Activated CD4-positive, alpha-beta memory T cell treated with anti-CD3 and anti-CD28 coated beads, Interleukin-2, amount 10 ng/mL, durations not matched to agents 7 days and 5 days (primary cell): Measurements from ENCODE around the gene IPO9. TPM values are rescaled to one million over a fixed set of nuclear protein-coding genes. Genes with fewer than 3 reads are reported as not detected.

Source experiments
- CTCF ChIA-PET: fragments of 350-600 bp; sonication (Branson Sonifier 250); formaldehyde crosslinking; loops from one replicate; lab custom pipeline; 2021; ENCODE audit warnings: antibody characterized with exemption, inconsistent platforms; lab: Charles Lee
- POLR2A ChIA-PET: fragments of 350-600 bp; sonication (Branson Sonifier 250); formaldehyde crosslinking; loops from one replicate; lab custom pipeline; 2021; ENCODE audit warnings: antibody characterized with exemption; lab: Charles Lee
- DNase-seq: peaks from one replicate; pipeline ENCODE4 v3.0.0-alpha.2; 2020
- H3K27ac Mint-ChIP-seq: one replicate; pipeline ENCODE4 v1.8.0; 2021; ENCODE audit warnings: mild to moderate bottlenecking, mixed read lengths
- H3K27me3 Mint-ChIP-seq: one replicate; pipeline ENCODE4 v1.8.0; 2021; ENCODE audit warnings: mixed read lengths
- H3K36me3 Mint-ChIP-seq: one replicate; pipeline ENCODE4 v1.8.0; 2021; ENCODE audit warnings: low read depth, mixed read lengths
- H3K4me1 Mint-ChIP-seq: one replicate; pipeline ENCODE4 v1.8.0; 2021; ENCODE audit warnings: mixed read lengths
- H3K4me3 Mint-ChIP-seq: one replicate; pipeline ENCODE4 v1.8.0; 2021; ENCODE audit warnings: mild to moderate bottlenecking, mixed read lengths
- H3K9me3 Mint-ChIP-seq: one replicate; pipeline ENCODE4 v1.8.0; 2021; ENCODE audit warnings: mixed read lengths
- total RNA-seq, 2 experiments: library from RNA; stranded (reverse); gene quantifications; one replicate each; pipeline ENCODE4 v1.2.3, GENCODE V29; 2021

IPO9 gene
- total RNA-seq, 2 experiments from 2014 or later: 44.3 to 49.5 TPM

DNA sequence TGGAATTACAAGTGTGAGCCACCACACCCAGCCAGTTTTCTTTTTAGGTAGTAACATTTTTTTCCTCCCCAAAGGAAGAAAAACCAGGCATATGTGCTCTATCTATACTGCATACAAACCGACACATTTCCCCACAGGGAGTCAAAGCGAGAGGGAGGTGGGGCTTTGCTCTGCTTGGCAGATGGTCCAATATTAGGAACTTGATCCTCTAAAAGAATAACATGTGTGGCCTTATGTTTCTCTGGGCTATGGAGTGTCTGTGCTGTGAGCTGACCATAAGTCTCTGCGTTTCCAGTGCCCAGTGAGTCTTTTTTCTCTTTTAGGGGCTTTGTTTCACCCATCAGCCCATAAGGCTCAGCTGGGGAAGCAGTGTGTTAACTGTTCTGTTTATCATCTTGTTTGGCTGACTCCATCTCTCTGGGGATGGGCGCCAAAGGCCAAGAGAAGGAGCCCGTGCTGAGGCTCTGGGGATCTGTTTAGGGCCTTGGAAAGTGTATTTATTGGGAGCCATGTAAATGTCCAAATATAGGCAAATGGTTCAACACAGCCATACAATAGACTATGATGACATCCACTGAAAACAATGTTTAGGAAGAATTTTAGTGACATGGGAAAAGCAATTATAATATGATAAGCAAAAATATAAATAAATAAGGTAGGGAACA lies 97.2 kb downstream of the IPO9 start:
- Mint-ChIP-seq H3K9me3 (no peaks in the 10 kb centered on the region), H3K4me1 (no peaks in the 10 kb centered on the region), H3K27me3 (peaks cover 16% of the 10 kb centered on the region), H3K27ac (no peak overlapping the region), H3K4me3 (no peak overlapping the region), H3K36me3 (no peaks in the 10 kb centered on the region)
- POLR2A ChIA-PET: interaction anchor here (1.0 kb wide), 1 partner anchor 29 kb away, joined by 3 read pairs; the partner anchor contains the start of gene TIMM17A
- CTCF ChIA-PET: interaction anchor here (3.2 kb wide), 1 partner anchor 30 kb away, joined by 7 read pairs; no protein-coding TSS in a partner anchor
- no peak for DNase-seq

DNA sequence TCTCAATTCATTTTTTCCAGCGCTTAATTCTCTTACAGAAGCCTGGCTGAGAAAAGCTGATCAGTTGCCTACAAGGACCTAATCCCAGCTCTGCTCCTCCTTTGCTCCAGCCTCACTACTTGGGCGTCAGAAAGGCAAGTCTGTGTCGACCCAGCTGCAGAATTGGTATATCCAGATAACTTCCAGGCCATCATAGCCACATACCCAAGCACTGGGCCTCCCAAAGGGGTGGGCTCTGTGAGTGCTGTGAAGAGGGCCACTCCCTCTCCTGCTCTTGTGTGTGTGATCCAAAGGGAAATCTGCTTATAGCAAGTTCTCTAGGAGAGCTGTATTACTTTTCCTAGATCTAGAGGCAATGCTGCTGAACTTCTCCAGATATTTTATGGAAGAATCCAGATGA lies 99.3 kb downstream of the IPO9 start:
- Mint-ChIP-seq H3K27ac (no peak overlapping the region), H3K4me3 (no peak overlapping the region), H3K36me3 (no peaks in the 10 kb centered on the region), H3K27me3 (peaks cover 9% of the 10 kb centered on the region), H3K4me1 (no peaks in the 10 kb centered on the region), H3K9me3 (no peaks in the 10 kb centered on the region)
- DNase-seq: no peak
- ChIA-PET CTCF (no interaction called here), POLR2A (no interaction called here)

DNA sequence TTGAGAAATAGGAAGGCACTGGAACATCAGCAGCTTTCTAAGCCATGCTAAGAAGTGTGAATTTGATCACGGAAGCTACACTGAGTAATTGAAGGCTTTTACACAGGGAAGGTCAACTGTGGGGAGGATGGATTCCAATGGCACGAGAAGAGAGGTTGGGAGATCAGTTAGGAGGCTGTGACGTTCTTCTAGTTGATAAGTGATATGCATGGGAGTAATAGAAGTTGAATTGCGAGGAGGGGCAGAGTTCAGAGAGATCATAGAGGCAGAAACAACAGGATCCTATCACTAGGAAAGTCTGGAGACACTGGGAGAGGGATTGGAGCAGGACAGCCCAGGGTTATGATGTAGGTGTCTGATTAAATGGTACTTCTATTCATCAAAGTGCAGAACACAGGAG lies 101.2 kb downstream of the IPO9 start:
- Mint-ChIP-seq H3K36me3 (no peaks in the 10 kb centered on the region), H3K9me3 (no peaks in the 10 kb centered on the region), H3K4me3 (no peak overlapping the region), H3K4me1 (no peaks in the 10 kb centered on the region), H3K27ac (no peak overlapping the region), H3K27me3 (peaks cover 20% of the 10 kb centered on the region)
- CTCF ChIA-PET: interaction anchor here (2.1 kb wide), 1 partner anchor 34 kb away, joined by 5 read pairs; no protein-coding TSS in a partner anchor
- DNase-seq: no peak
- POLR2A ChIA-PET: no interaction called here

DNA sequence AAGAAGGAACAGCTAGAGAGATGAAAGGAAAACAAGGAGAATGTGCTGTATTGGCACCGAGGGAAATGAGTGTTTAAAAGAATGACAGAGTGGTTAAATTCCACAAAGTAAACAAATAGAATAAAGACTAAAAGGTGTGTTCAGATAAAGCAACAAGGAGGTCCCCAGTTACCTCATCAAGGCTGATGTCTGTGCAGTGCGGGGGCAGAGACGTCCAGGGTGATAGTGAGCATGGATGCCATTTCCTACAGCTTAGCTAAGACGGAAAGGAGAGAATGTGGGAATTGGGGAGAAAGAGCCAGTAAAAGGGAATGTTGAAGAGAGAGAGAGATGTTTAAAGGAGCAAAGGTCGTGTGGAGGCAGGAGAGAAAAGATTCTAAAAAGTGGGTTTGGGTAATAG lies 101.8 kb downstream of the IPO9 start:
- CTCF ChIA-PET: interaction anchor here (2.1 kb wide), 1 partner anchor 35 kb away, joined by 5 read pairs; no protein-coding TSS in a partner anchor
- Mint-ChIP-seq H3K9me3 (no peaks in the 10 kb centered on the region), H3K36me3 (no peaks in the 10 kb centered on the region), H3K4me1 (no peaks in the 10 kb centered on the region), H3K4me3 (no peak overlapping the region), H3K27ac (no peak overlapping the region), H3K27me3 (peaks cover 17% of the 10 kb centered on the region)
- no peak for DNase-seq
- POLR2A ChIA-PET: no interaction called here

Other genes starting within 250 kb of the IPO9 start
- gene SHISA4, start 59.7 kb downstream of the IPO9 start, total RNA-seq: under 1 TPM; 0.55 to 0.81 TPM
- not detected for gene LMOD1, start 117.4 kb downstream of the IPO9 start, total RNA-seq
- 10 to 100 TPM; 42.5 to 44.8 TPM for gene TIMM17A, start 126.3 kb downstream of the IPO9 start, total RNA-seq
- 10 to 100 TPM; 38.5 to 41.1 TPM for gene RNPEP, start 153.5 kb downstream of the IPO9 start, total RNA-seq
- gene ELF3, start 181.4 kb downstream of the IPO9 start, total RNA-seq: under 1 TPM; 0.30 to 0.38 TPM